Panc1 (cell line): ENCODE data around the gene FIBP. TPM values are rescaled to one million over a fixed set of nuclear protein-coding genes. Genes with fewer than 3 reads are reported as not detected.
A peak's percentile ranks its signal among the peaks of the same experiment; 100 is the strongest.

Experiments used
- ATAC-seq: fragments of 200-7000 bp; cut with Tn5 transposase; 2 replicates; pipeline ENCODE4 v1.9.1; 2020; ENCODE audit warnings: mild to moderate bottlenecking, moderate library complexity
- BruUV-seq: library from RNA; stranded (reverse); fragments of 400-500 nt; replicated peaks from 2 replicates; lab custom pipeline; 2021; lab: Mats Ljungman, UMichigan
- CTCF ChIA-PET: fragments of 300-600 bp; sonication (Branson Sonifier 250); formaldehyde crosslinking; loops from one replicate; lab custom pipeline; 2022; ENCODE audit warnings: antibody characterized with exemption; lab: Charles Lee
- POLR2A ChIA-PET: fragments of 300-600 bp; sonication (Branson Sonifier 250); formaldehyde crosslinking; loops from one replicate; lab custom pipeline; 2022; ENCODE audit warnings: antibody characterized with exemption; lab: Charles Lee
- DNase-seq: peaks from one replicate; pipeline ENCODE4 v3.0.0-alpha.2; 2010; ENCODE audit warnings: low read depth, low spot score
- H3K27ac ChIP-seq: 2 replicates; pipeline ENCODE4 v1.5.1; 2011; ENCODE audit warnings: mild to moderate bottlenecking, low read length, inconsistent platforms
- H3K27me3 ChIP-seq: fragments of 200-500 bp; sonication (Bioruptor generic); 2 replicates; pipeline ENCODE4 v1.6.0; 2014; ENCODE audit warnings: low read length, inconsistent platforms; ENCODE audit not compliant: control insufficient read depth, insufficient read depth
- H3K36me3 ChIP-seq: fragments of 200-500 bp; sonication (Bioruptor generic); 2 replicates; pipeline ENCODE4 v1.5.1; 2014; ENCODE audit warnings: inconsistent platforms, mild to moderate bottlenecking, low read length, moderate library complexity; ENCODE audit not compliant: control insufficient read depth, insufficient read depth
- H3K4me1 ChIP-seq: 2 replicates; pipeline ENCODE4 v1.5.1; 2011; ENCODE audit warnings: inconsistent platforms, mild to moderate bottlenecking, low read length, moderate library complexity; ENCODE audit not compliant: control insufficient read depth, insufficient read depth
- H3K4me3 ChIP-seq, 2 experiments: 2 replicates each; pipeline ENCODE4 v1.5.1; 2011 to 2012; ENCODE audit warnings: low read depth in 2 of 2, low read length in 2 of 2, mild to moderate bottlenecking in 2 of 2, inconsistent platforms in 1 of 2, moderate library complexity in 1 of 2
- H3K9me3 ChIP-seq: fragments of 200-500 bp; sonication (Bioruptor generic); 2 replicates; pipeline ENCODE4 v1.5.1; 2014; ENCODE audit warnings: low read depth, mild to moderate bottlenecking, inconsistent platforms, low read length, moderate library complexity; ENCODE audit not compliant: control insufficient read depth, insufficient read depth
- POLR2AphosphoS5 ChIP-seq: IDR thresholded peaks from 2 replicates; pipeline ENCODE4 v1.6.1; 2012; ENCODE audit warnings: mild to moderate bottlenecking, low read depth, low read length, moderate library complexity
- SIN3A ChIP-seq: IDR thresholded peaks from 2 replicates; pipeline ENCODE4 v1.6.1; 2012; ENCODE audit warnings: low read depth, mild to moderate bottlenecking, low read length, moderate library complexity, borderline replicate concordance; ENCODE audit not compliant: insufficient read depth
- TCF7L2 ChIP-seq: IDR thresholded peaks from 2 replicates; pipeline ENCODE4 v1.6.1; 2011; ENCODE audit warnings: mild to moderate bottlenecking, low read depth, low read length, inconsistent platforms
- in situ Hi-C: cut with HindIII; loops from 2 replicates; pipeline ENCODE4 v1.10.0; 2016; ENCODE audit warnings: low sequenced_read_pairs, low pct_unique_long_range_greater_than_20kb
- intact Hi-C: fragments of 100-400 bp; cut with micrococcal nuclease; formaldehyde crosslinking; loops from one replicate; pipeline ENCODE4 v1.10.0; 2022; ENCODE audit not compliant: unreplicated experiment
- total RNA-seq: library from RNA; stranded (reverse); gene quantifications from one replicate; pipeline ENCODE4 v1.2.1, GENCODE V29; 2021; ENCODE audit not compliant: unreplicated experiment
- TF ChIP-seq, protein P1 (sequence below): fragments of 450-650 bp; IDR thresholded peaks from 2 replicates; pipeline ENCODE4 v1.5.1; 2017; ENCODE audit warnings: mild to moderate bottlenecking
- TF ChIP-seq, protein P2 (sequence below), 2 experiments: IDR thresholded peaks; 2 replicates each; pipeline ENCODE4 v1.6.1; 2011 to 2012; ENCODE audit warnings: low read depth in 2 of 2, control low read depth in 1 of 2, low read length in 1 of 2, mild to moderate bottlenecking in 1 of 2, moderate library complexity in 1 of 2; ENCODE audit not compliant: insufficient read depth in 1 of 2

Gene FIBP
- total RNA-seq, 1 experiment from 2014 or later = 105 TPM

DNA sequence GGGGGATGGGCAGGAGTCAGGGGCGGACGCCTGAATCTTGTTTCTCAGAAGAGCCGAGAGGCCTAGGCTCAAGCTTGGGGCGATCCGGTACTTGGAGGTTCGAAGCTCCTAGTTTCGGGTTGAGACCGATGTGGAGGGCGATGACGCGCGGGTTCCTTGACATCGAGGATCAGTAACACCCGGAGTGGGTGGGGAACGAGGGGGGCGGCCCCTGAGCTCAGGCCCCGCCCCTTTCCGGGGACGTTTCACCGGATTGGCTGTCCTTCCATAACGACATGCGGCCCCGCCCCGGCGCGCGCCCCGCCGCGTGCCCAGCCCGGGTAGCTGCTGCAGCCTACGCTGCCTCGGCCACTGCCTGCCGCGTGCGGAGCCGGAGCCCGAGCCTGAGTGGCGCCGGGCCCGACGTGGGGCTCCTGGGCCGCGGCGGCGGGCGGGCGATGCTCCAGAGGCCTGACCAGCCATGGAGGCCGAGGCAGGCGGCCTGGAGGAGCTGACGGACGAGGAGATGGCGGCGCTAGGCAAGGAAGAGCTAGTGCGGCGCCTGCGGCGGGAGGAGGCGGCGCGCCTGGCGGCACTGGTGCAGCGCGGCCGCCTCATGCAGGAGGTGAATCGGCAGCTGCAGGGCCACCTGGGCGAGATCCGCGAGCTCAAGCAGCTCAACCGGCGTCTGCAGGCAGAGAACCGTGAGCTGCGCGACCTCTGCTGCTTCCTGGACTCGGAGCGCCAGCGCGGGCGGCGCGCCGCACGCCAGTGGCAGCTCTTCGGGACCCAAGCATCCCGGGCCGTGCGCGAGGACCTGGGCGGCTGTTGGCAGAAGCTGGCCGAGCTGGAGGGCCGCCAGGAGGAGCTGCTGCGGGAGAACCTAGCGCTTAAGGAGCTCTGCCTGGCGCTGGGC, 2.3 kb upstream of the FIBP start, which contains the start of gene CCDC85B:
Gene CCDC85B, plus strand, starts transcription at position 350 of the 895 bp plus-strand sequence. Its CDS starts 111 bp downstream, at position 461.
- DNase-seq = no peak
- no peaks in the 10 kb centered on the region for H3K27me3 ChIP-seq
- no peaks in the 10 kb centered on the region; the same call in 1 of the 2 replicates for H3K36me3 ChIP-seq
- ATAC-seq = peak; percentile 45
- intact Hi-C loops (no loop called here), in situ Hi-C loops (no loop called here)
- ChIA-PET POLR2A (interaction anchor here (0.5 to 2.2 kb wide), 13 partner anchors 9 to 163 kb away, joined by 3 to 13 read pairs (median 4); partner anchors contain the start of genes FOSL1 and MUS81), CTCF (interaction anchor here (0.6 to 2.4 kb wide), 6 partner anchors 22 to 232 kb away, joined by 3 to 10 read pairs (median 4); partner anchors contain the start of gene MUS81)
- no peaks in the 10 kb centered on the region for H3K9me3 ChIP-seq
- peak within 1 kb of the TSS; percentile 88 to 93 for H3K4me3 ChIP-seq
- no TSS peak for BruUV-seq
- TF ChIP-seq SIN3A = peak; percentile 86
- TF ChIP-seq TCF7L2 = peak; percentile 0; the same call in 1 of the 2 replicates
- TF ChIP-seq, protein P1, sequence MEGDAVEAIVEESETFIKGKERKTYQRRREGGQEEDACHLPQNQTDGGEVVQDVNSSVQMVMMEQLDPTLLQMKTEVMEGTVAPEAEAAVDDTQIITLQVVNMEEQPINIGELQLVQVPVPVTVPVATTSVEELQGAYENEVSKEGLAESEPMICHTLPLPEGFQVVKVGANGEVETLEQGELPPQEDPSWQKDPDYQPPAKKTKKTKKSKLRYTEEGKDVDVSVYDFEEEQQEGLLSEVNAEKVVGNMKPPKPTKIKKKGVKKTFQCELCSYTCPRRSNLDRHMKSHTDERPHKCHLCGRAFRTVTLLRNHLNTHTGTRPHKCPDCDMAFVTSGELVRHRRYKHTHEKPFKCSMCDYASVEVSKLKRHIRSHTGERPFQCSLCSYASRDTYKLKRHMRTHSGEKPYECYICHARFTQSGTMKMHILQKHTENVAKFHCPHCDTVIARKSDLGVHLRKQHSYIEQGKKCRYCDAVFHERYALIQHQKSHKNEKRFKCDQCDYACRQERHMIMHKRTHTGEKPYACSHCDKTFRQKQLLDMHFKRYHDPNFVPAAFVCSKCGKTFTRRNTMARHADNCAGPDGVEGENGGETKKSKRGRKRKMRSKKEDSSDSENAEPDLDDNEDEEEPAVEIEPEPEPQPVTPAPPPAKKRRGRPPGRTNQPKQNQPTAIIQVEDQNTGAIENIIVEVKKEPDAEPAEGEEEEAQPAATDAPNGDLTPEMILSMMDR = peak; percentile 36
- TF ChIP-seq, protein P2, sequence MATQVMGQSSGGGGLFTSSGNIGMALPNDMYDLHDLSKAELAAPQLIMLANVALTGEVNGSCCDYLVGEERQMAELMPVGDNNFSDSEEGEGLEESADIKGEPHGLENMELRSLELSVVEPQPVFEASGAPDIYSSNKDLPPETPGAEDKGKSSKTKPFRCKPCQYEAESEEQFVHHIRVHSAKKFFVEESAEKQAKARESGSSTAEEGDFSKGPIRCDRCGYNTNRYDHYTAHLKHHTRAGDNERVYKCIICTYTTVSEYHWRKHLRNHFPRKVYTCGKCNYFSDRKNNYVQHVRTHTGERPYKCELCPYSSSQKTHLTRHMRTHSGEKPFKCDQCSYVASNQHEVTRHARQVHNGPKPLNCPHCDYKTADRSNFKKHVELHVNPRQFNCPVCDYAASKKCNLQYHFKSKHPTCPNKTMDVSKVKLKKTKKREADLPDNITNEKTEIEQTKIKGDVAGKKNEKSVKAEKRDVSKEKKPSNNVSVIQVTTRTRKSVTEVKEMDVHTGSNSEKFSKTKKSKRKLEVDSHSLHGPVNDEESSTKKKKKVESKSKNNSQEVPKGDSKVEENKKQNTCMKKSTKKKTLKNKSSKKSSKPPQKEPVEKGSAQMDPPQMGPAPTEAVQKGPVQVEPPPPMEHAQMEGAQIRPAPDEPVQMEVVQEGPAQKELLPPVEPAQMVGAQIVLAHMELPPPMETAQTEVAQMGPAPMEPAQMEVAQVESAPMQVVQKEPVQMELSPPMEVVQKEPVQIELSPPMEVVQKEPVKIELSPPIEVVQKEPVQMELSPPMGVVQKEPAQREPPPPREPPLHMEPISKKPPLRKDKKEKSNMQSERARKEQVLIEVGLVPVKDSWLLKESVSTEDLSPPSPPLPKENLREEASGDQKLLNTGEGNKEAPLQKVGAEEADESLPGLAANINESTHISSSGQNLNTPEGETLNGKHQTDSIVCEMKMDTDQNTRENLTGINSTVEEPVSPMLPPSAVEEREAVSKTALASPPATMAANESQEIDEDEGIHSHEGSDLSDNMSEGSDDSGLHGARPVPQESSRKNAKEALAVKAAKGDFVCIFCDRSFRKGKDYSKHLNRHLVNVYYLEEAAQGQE (IDR thresholded peaks at IDR 0.05; ENCODE audit: insufficient read depth in 1 of 2, low read depth in 2 of 2, low read length in 1 of 2) = no peak
- peak; percentile 76 for TF ChIP-seq POLR2AphosphoS5
- H3K27ac ChIP-seq = peak within 1 kb of the TSS; percentile 98
- peaks cover 67% of the 10 kb centered on the region for H3K4me1 ChIP-seq

DNA sequence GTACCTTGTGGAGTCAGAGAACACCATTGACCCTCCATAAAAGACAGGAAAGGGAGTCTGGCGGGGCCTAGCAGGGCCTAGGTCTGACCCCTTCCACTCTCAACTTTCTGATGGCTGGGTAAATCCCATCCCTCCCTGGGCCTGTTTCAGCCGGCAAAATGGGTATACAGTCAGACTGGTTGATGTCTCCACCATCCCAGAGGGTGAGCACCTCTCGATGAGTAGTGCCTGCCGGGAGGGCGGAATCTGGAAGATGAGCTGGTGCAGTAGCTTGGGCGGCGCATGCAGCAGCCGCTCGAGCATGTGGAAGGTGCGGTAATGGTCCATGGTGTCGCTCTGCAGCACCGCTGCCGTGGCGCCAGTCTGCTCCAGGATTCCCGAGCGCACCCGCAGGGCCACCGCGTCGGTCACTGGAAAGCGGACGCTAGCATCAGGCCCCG, 528 bp downstream of the FIBP start:
- H3K4me3 ChIP-seq = peak overlapping the region; percentile 88 to 93
- H3K9me3 ChIP-seq = no peaks in the 10 kb centered on the region
- H3K4me1 ChIP-seq = peaks cover 47% of the 10 kb centered on the region
- no peak for ATAC-seq
- ChIA-PET POLR2A (interaction anchor here (0.6 to 2.0 kb wide), 8 partner anchors 11 to 274 kb away, joined by 3 to 13 read pairs (median 5); partner anchors contain the start of genes FOSL1 and MUS81), CTCF (interaction anchor here (0.5 to 2.4 kb wide), 23 partner anchors 13 to 233 kb away, joined by 3 to 24 read pairs (median 6); partner anchors contain the start of genes FOSL1 and MUS81)
- no peaks in the 10 kb centered on the region for H3K27me3 ChIP-seq
- intact Hi-C loops = loop anchor here (2.0 kb wide), 1 partner anchor 101 kb away; no protein-coding TSS in a partner anchor
- TSS peak; percentile 42 for BruUV-seq
- DNase-seq = no peak
- peaks cover 4% of the 10 kb centered on the region; the same call in 1 of the 2 replicates for H3K36me3 ChIP-seq
- in situ Hi-C loops = no loop called here
- H3K27ac ChIP-seq = peak overlapping the region; percentile 98
- TF ChIP-seq SIN3A (no peak), TCF7L2 (no peak), POLR2AphosphoS5 (no peak)
- TF ChIP-seq, protein P2 (IDR thresholded peaks at IDR 0.05; ENCODE audit: insufficient read depth in 1 of 2, low read depth in 2 of 2, low read length in 1 of 2) = no peak
- TF ChIP-seq, protein P1 = no peak
